LoVo (cell line): ENCODE results near the gene RMP24.
"Not testable (repeated sequence)": the region's sequence is repeated elsewhere in the genome, so short reads cannot be mapped to it uniquely, and the experiment has no call there.

Experiments
- DNase-seq: peaks from one replicate; pipeline ENCODE4 v3.0.0-alpha.2; 2016; ENCODE audit warnings: low spot score

RMP24 gene

GRCh38 chr18:35968278-35968880 lies 4.1 kb upstream of the RMP24 start:
- no peak for DNase-seq

- DNase-seq = no peak
Observed at GRCh38 chr18:35969676-35970075, 2.8 kb upstream of the RMP24 start.

GRCh38 chr18:35971661-35972196 lies 750 bp upstream of the RMP24 start:
- DNase-seq = no peak

GRCh38 chr18:35973650-35974049 lies 1.2 kb downstream of the RMP24 start:
- no peak for DNase-seq

- no peak for DNase-seq
Observed at GRCh38 chr18:35974181-35974580, 1.7 kb downstream of the RMP24 start.

- DNase-seq = no peak
Observed at GRCh38 chr18:35979112-35979511, 6.6 kb downstream of the RMP24 start.

GRCh38 chr18:35982409-35983114 lies 10.1 kb downstream of the RMP24 start:
- no peak for DNase-seq

- DNase-seq = no peak
Observed at GRCh38 chr18:35983147-35983546, 10.7 kb downstream of the RMP24 start.

GRCh38 chr18:35983818-35984217 lies 11.3 kb downstream of the RMP24 start:
- DNase-seq = no peak

- no peak for DNase-seq
Observed at GRCh38 chr18:35991696-35992095, 19.2 kb downstream of the RMP24 start.

GRCh38 chr18:35993013-35993412 lies 20.5 kb downstream of the RMP24 start:
- DNase-seq = no peak

GRCh38 chr18:35998967-35999366 lies 26.5 kb downstream of the RMP24 start:
- no peak for DNase-seq

GRCh38 chr18:35999925-36000324 lies 27.4 kb downstream of the RMP24 start:
- DNase-seq = no peak

- no peak for DNase-seq
Observed at GRCh38 chr18:36006997-36007396, 34.5 kb downstream of the RMP24 start.

- no peak for DNase-seq
Observed at GRCh38 chr18:36009214-36009613, 36.7 kb downstream of the RMP24 start.

GRCh38 chr18:36012891-36013290 lies 40.4 kb downstream of the RMP24 start:
- DNase-seq = no peak

GRCh38 chr18:36015629-36016028 lies 43.1 kb downstream of the RMP24 start:
- no peak for DNase-seq

- DNase-seq = no peak
Observed at GRCh38 chr18:36017232-36017631, 44.8 kb downstream of the RMP24 start.

GRCh38 chr18:36020174-36020711 lies 47.8 kb downstream of the RMP24 start:
- DNase-seq = no peak

GRCh38 chr18:36023336-36023735 lies 50.9 kb downstream of the RMP24 start:
- no peak for DNase-seq

GRCh38 chr18:36024241-36024640 lies 51.8 kb downstream of the RMP24 start:
- DNase-seq = not testable (repeated sequence)

GRCh38 chr18:36025025-36025424 lies 52.5 kb downstream of the RMP24 start:
- no peak for DNase-seq

- DNase-seq = no peak
Observed at GRCh38 chr18:36028859-36029258, 56.4 kb downstream of the RMP24 start.
